ENCODE measurements around the gene FGD5.

DNA sequence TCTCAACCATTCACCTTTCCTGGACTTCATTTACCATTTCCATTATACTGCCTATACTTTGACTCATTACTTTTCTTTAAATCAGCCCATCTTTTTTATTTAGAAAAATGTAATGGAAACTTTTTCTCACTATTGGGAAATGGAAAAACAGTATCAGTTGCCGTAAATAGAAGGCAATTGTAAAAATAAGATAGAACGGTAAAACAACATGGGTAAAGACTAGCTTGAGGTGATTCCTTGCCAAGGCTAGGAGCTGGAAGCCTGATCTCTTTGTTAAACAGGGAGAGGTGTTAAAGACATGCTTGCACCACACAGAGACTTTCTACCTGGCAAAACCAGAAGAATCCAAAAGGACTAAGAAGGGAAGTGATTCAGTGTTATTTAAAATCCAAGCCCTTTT lies 5.9 kb downstream of the FGD5 start:
- TF ChIP-seq CTCF (IDR thresholded peaks at IDR 0.05), result no peak
- no peak for TF ChIP-seq EZH2 (IDR thresholded peaks at IDR 0.05)

Measured in neural progenitor cell (in vitro differentiated cells).